K562 (cell line): Measurements from ENCODE around the gene CSPG5.

Experiments used
- DNMT1 ChIP-seq: fragments of 450-650 bp; IDR thresholded peaks from 2 replicates; pipeline ENCODE4 v1.6.1; 2016; ENCODE audit warnings: antibody characterized with exemption, mild to moderate bottlenecking
- EZH2 ChIP-seq: IDR thresholded peaks from 2 replicates; pipeline ENCODE4 v1.6.1; 2012; ENCODE audit warnings: low read depth, mild to moderate bottlenecking, inconsistent platforms, low read length, borderline replicate concordance
- FOSL1 ChIP-seq: fragments of 200-800 bp; sonication (Bioruptor generic); conservative IDR thresholded peaks from 2 replicates; pipeline ENCODE4 v1.6.1; 2016; ENCODE audit warnings: missing genetic modification characterization, missing compliant biosample characterization
- FOXK1 ChIP-seq: sonication (generic); formaldehyde crosslinking; IDR thresholded peaks from 2 replicates; pipeline ENCODE4 v1.8.0; 2022; ENCODE audit warnings: missing genetic modification reagents, mild to moderate bottlenecking, borderline replicate concordance
- GATAD2B ChIP-seq: fragments of 450-650 bp; IDR thresholded peaks from 2 replicates; pipeline ENCODE4 v1.6.1; 2017; ENCODE audit warnings: mild to moderate bottlenecking, borderline replicate concordance
- HNRNPK ChIP-seq: fragments of 200-400 bp; formaldehyde crosslinking; IDR thresholded peaks from one replicate; pipeline ENCODE4 v1.6.1; 2018; ENCODE audit warnings: mild to moderate bottlenecking, low read depth, low read length; ENCODE audit not compliant: poor library complexity, severe bottlenecking
- MXI1 ChIP-seq: IDR thresholded peaks from 2 replicates; pipeline ENCODE4 v1.6.1; 2011; ENCODE audit warnings: low read depth, mild to moderate bottlenecking, improper control_type of control experiment, low read length
- MYBL2 ChIP-seq, 2 experiments: fragments of 450-650 bp in 1 of 2; sonication (generic) in 1 of 2; formaldehyde crosslinking in 1 of 2; IDR thresholded peaks; 2 replicates each; pipeline versions ENCODE4 v1.6.1 to v1.8.1; 2017 to 2022; ENCODE audit warnings: borderline replicate concordance in 1 of 2, inconsistent platforms in 1 of 2, low read depth in 1 of 2, mild to moderate bottlenecking in 1 of 2, missing genetic modification reagents in 1 of 2, moderate library complexity in 1 of 2
- POLR2A ChIP-seq: fragments of 450-650 bp; conservative IDR thresholded peaks from 2 replicates; pipeline ENCODE4 v1.6.1; 2016
- POLR2AphosphoS5 ChIP-seq: IDR thresholded peaks from 2 replicates; pipeline ENCODE4 v1.6.1; 2011; ENCODE audit warnings: mild to moderate bottlenecking, low read depth, low read length, moderate library complexity; ENCODE audit not compliant: control insufficient read depth, insufficient read depth
- ZNF324 ChIP-seq: fragments of 250-450 bp; sonication (Bioruptor Pico); IDR thresholded peaks from 2 replicates; pipeline ENCODE4 v1.4.0; 2020; ENCODE audit warnings: mild to moderate bottlenecking
- ZNF584 ChIP-seq: fragments of 200-800 bp; sonication (Bioruptor generic); IDR thresholded peaks from 2 replicates; pipeline ENCODE4 v1.6.1; 2016; ENCODE audit warnings: low read depth, mild to moderate bottlenecking, missing genetic modification characterization, missing compliant biosample characterization
- TF ChIP-seq, protein P1 (sequence below): fragments of 250-450 bp; sonication (Bioruptor Pico); IDR thresholded peaks from 2 replicates; pipeline ENCODE4 v1.4.0; 2020; ENCODE audit warnings: mild to moderate bottlenecking, moderate library complexity, borderline replicate concordance
- TF ChIP-seq, protein P2 (sequence below), 3 experiments: IDR thresholded peaks in 2 of 3; conservative IDR thresholded peaks in 1 of 3; 2 replicates each; pipeline ENCODE4 v1.5.1; 2011 to 2012; ENCODE audit warnings: low read length in 3 of 3, mild to moderate bottlenecking in 3 of 3, control low read depth in 2 of 3, improper control_type of control experiment in 1 of 3, inconsistent platforms in 1 of 3, low read depth in 1 of 3, mixed read lengths in 1 of 3, moderate library complexity in 1 of 3; ENCODE audit not compliant: insufficient read depth in 2 of 3

DNA sequence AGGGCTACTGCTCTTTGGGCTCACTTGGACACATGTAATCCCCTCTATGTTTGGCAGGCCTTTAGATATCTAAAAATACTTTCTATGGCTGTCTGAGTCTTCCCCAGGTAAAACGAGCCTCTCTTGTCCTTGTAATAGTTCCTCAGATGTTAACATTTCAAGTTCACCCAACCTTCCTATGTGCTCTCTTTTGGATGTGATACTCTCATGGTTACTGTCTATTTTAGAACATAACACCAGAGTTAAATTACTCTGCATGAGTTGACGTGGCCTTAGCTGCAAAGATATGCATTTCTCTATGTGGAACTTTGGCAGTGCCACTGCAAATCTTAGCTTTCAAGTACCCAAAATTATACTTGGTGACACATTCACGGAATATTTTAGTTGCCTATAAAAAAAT is 31.9 kb upstream of the CSPG5 start:
- TF ChIP-seq, protein P1, sequence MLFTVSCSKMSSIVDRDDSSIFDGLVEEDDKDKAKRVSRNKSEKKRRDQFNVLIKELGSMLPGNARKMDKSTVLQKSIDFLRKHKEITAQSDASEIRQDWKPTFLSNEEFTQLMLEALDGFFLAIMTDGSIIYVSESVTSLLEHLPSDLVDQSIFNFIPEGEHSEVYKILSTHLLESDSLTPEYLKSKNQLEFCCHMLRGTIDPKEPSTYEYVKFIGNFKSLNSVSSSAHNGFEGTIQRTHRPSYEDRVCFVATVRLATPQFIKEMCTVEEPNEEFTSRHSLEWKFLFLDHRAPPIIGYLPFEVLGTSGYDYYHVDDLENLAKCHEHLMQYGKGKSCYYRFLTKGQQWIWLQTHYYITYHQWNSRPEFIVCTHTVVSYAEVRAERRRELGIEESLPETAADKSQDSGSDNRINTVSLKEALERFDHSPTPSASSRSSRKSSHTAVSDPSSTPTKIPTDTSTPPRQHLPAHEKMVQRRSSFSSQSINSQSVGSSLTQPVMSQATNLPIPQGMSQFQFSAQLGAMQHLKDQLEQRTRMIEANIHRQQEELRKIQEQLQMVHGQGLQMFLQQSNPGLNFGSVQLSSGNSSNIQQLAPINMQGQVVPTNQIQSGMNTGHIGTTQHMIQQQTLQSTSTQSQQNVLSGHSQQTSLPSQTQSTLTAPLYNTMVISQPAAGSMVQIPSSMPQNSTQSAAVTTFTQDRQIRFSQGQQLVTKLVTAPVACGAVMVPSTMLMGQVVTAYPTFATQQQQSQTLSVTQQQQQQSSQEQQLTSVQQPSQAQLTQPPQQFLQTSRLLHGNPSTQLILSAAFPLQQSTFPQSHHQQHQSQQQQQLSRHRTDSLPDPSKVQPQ (CRISPR knock-in tag) = no peak
- TF ChIP-seq, protein P2, sequence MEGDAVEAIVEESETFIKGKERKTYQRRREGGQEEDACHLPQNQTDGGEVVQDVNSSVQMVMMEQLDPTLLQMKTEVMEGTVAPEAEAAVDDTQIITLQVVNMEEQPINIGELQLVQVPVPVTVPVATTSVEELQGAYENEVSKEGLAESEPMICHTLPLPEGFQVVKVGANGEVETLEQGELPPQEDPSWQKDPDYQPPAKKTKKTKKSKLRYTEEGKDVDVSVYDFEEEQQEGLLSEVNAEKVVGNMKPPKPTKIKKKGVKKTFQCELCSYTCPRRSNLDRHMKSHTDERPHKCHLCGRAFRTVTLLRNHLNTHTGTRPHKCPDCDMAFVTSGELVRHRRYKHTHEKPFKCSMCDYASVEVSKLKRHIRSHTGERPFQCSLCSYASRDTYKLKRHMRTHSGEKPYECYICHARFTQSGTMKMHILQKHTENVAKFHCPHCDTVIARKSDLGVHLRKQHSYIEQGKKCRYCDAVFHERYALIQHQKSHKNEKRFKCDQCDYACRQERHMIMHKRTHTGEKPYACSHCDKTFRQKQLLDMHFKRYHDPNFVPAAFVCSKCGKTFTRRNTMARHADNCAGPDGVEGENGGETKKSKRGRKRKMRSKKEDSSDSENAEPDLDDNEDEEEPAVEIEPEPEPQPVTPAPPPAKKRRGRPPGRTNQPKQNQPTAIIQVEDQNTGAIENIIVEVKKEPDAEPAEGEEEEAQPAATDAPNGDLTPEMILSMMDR (IDR thresholded peaks at IDR 0.05 in 2 of 3, conservative IDR thresholded peaks at IDR 0.05 in 1 of 3; ENCODE audit: insufficient read depth in 2 of 3, low read depth in 1 of 3, low read length in 3 of 3) = no peak
- TF ChIP-seq FOXK1 (CRISPR knock-in tag) (no peak), ZNF584 (CRISPR knock-in tag) (no peak), HNRNPK (no peak), GATAD2B (no peak), MXI1 (no peak), DNMT1 (no peak), FOSL1 (tag) (no peak), ZNF324 (no peak), MYBL2 (IDR thresholded peaks at IDR 0.05; ENCODE audit: low read depth) (no peak), MYBL2 (CRISPR knock-in tag; IDR thresholded peaks at IDR 0.05; ENCODE audit: borderline replicate concordance) (no peak), POLR2A (no peak), EZH2 (no peak), POLR2AphosphoS5 (no peak)
